ENCODE data around the gene YAF2.
"Not testable (repeated sequence)": the region's sequence is repeated elsewhere in the genome, so short reads cannot be mapped to it uniquely, and the experiment has no call there.

Gene YAF2

GRCh38 chr12:42255221-42255865 is 17.3 kb upstream of the YAF2 start:
- DNase-seq (ENCODE audit: low read depth in 3 of 3), result no peak

GRCh38 chr12:42252645-42253044 is 14.6 kb upstream of the YAF2 start:
- not testable (repeated sequence) for DNase-seq (ENCODE audit: low read depth in 3 of 3)

- DNase-seq (ENCODE audit: low read depth in 3 of 3), result not testable (repeated sequence)
Measured at GRCh38 chr12:42249033-42249432, 11.0 kb upstream of the YAF2 start.

- no peak for DNase-seq (ENCODE audit: low read depth in 3 of 3)
Measured at GRCh38 chr12:42240131-42240750, 2.2 kb upstream of the YAF2 start.

- DNase-seq (ENCODE audit: low read depth in 3 of 3), result peak in 1 of 3 experiments; percentile 39
Measured at GRCh38 chr12:42237853-42238239, 202 bp downstream of the YAF2 start.

GRCh38 chr12:42237052-42237852 is 796 bp downstream of the YAF2 start:
- peak; percentile 29 to 45 (median 42) for DNase-seq (ENCODE audit: low read depth in 3 of 3)

GRCh38 chr12:42236017-42236416 is 2.0 kb downstream of the YAF2 start:
- DNase-seq (ENCODE audit: low read depth in 3 of 3), result no peak

GRCh38 chr12:42235426-42235825 is 2.6 kb downstream of the YAF2 start:
- DNase-seq (ENCODE audit: low read depth in 3 of 3), result no peak

GRCh38 chr12:42234970-42235369 is 3.1 kb downstream of the YAF2 start:
- no peak for DNase-seq (ENCODE audit: low read depth in 3 of 3)

- DNase-seq (ENCODE audit: low read depth in 3 of 3), result not testable (repeated sequence)
Measured at GRCh38 chr12:42227525-42227924, 10.5 kb downstream of the YAF2 start.

GRCh38 chr12:42224501-42224900 is 13.5 kb downstream of the YAF2 start:
- DNase-seq (ENCODE audit: low read depth in 3 of 3), result not testable (repeated sequence)

GRCh38 chr12:42222724-42223123 is 15.3 kb downstream of the YAF2 start:
- no peak for DNase-seq (ENCODE audit: low read depth in 3 of 3)

GRCh38 chr12:42221726-42222125 is 16.3 kb downstream of the YAF2 start:
- no peak for DNase-seq (ENCODE audit: low read depth in 3 of 3)

GRCh38 chr12:42217656-42218055 is 20.4 kb downstream of the YAF2 start:
- no peak for DNase-seq (ENCODE audit: low read depth in 3 of 3)

GRCh38 chr12:42216737-42217136 is 21.3 kb downstream of the YAF2 start:
- DNase-seq (ENCODE audit: low read depth in 3 of 3), result no peak

GRCh38 chr12:42215759-42216158 is 22.3 kb downstream of the YAF2 start:
- DNase-seq (ENCODE audit: low read depth in 3 of 3), result not testable (repeated sequence)

GRCh38 chr12:42213954-42214426 is 24.1 kb downstream of the YAF2 start:
- no peak for DNase-seq (ENCODE audit: low read depth in 3 of 3)

- no peak for DNase-seq (ENCODE audit: low read depth in 3 of 3)
Measured at GRCh38 chr12:42213023-42213422, 25.0 kb downstream of the YAF2 start.

- no peak for DNase-seq (ENCODE audit: low read depth in 3 of 3)
Measured at GRCh38 chr12:42208574-42208973, 29.5 kb downstream of the YAF2 start.

GRCh38 chr12:42204819-42205218 is 33.2 kb downstream of the YAF2 start:
- no peak for DNase-seq (ENCODE audit: low read depth in 3 of 3)

GRCh38 chr12:42204362-42204761 is 33.7 kb downstream of the YAF2 start:
- DNase-seq (ENCODE audit: low read depth in 3 of 3), result no peak

GRCh38 chr12:42201063-42201462 is 37.0 kb downstream of the YAF2 start:
- no peak for DNase-seq (ENCODE audit: low read depth in 3 of 3)

GRCh38 chr12:42199007-42199406 is 39.0 kb downstream of the YAF2 start:
- no peak for DNase-seq (ENCODE audit: low read depth in 3 of 3)
